ENCODE measurements around the gene CRBN. TPM values are rescaled to one million over a fixed set of nuclear protein-coding genes. Genes with fewer than 3 reads are reported as not detected.

The CRBN gene
- polyA plus RNA-seq, 1 donor from 2014 or later, result 131 TPM

DNA sequence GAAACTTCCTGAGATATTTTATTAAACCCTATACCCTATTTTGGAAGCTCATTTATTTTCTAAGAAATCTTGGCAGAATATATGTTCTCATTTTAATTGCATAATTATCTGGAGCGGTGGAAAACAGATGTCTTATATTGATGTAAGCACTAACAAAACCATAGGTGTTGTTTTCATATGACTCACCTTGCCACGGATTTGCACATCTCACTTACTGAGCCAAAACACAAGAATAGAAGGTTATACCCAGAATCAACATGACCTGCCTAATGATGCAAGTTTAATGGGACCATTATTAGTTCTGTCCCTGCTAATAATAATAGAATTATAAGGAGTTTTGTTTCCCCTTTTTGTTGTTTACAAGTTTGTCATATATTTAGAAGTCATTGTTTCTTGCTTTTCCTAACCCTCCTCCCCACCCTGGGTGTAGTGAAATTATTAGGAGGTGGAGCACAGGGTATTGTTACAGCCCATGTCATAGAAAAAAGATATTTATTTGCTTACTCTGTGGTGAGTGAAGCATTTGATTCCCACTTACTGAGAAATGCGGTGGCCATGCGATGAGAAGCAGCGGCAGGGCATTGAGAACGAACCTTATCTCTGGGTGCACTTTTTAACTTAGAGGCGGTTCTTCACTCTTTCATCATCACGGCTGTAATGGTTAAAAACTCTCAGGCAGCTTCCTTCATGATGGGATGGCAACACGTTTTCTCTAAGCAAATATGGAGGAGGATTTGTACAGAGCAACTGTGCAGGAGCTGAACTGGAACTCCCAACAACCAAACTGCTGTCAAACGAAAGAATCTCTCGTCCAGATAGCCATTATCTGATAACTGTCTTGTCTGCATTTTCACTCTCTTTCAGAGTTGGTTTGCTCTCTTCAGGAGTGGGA, 69.8 kb downstream of the CRBN start:
- Histone ChIP-seq H3F3A (ENCODE audit: insufficient read depth, low read length, poor library complexity, severe bottlenecking) (no peaks in the 10 kb centered on the region), H3K4me3 (ENCODE audit: low read length) (no peak overlapping the region), H3K36me3 (ENCODE audit: insufficient read depth, low read length) (no peaks in the 10 kb centered on the region), H3K9ac (ENCODE audit: low read length) (no peak overlapping the region), H3K27ac (ENCODE audit: low read length) (no peak overlapping the region), H3K27me3 (ENCODE audit: insufficient read depth, low read depth, low read length) (no peaks in the 10 kb centered on the region), H3K79me2 (replicated peaks; ENCODE audit: insufficient read depth, low read length) (no peaks in the 10 kb centered on the region), H3K4me2 (ENCODE audit: low read length) (no peak overlapping the region), H2AFZ (ENCODE audit: low read depth, low read length) (no peak overlapping the region), H3K9me3 (ENCODE audit: low read length) (no peaks in the 10 kb centered on the region), H4K20me1 (ENCODE audit: insufficient read depth) (no peaks in the 10 kb centered on the region), H3K9me2 (ENCODE audit: insufficient read depth, low read length) (no peaks in the 10 kb centered on the region)
- TF ChIP-seq TAF1 (IDR thresholded peaks at IDR 0.05; ENCODE audit: low read depth) (no peak), MXI1 (conservative IDR thresholded peaks at IDR 0.05; ENCODE audit: poor library complexity, severe bottlenecking) (no peak), EZH2 (IDR thresholded peaks at IDR 0.05; ENCODE audit: borderline replicate concordance, insufficient read depth, low read length, poor library complexity, severe bottlenecking) (no peak), POLR2AphosphoS5 (IDR thresholded peaks at IDR 0.05) (no peak)

GRCh38 chr3:3107858-3108257, 71.6 kb downstream of the CRBN start:
- Histone ChIP-seq H3K9ac (ENCODE audit: low read length) (no peak overlapping the region), H3K36me3 (ENCODE audit: insufficient read depth, low read length) (no peaks in the 10 kb centered on the region), H2AFZ (ENCODE audit: low read depth, low read length) (no peak overlapping the region), H4K20me1 (ENCODE audit: insufficient read depth) (no peaks in the 10 kb centered on the region), H3K27me3 (ENCODE audit: insufficient read depth, low read depth, low read length) (no peaks in the 10 kb centered on the region), H3K4me2 (ENCODE audit: low read length) (no peak overlapping the region), H3K9me3 (ENCODE audit: low read length) (no peaks in the 10 kb centered on the region), H3K27ac (ENCODE audit: low read length) (no peak overlapping the region), H3F3A (ENCODE audit: insufficient read depth, low read length, poor library complexity, severe bottlenecking) (no peaks in the 10 kb centered on the region), H3K4me3 (ENCODE audit: low read length) (no peak overlapping the region), H3K9me2 (ENCODE audit: insufficient read depth, low read length) (no peaks in the 10 kb centered on the region), H3K79me2 (replicated peaks; ENCODE audit: insufficient read depth, low read length) (no peaks in the 10 kb centered on the region)
- TF ChIP-seq CTCF (IDR thresholded peaks at IDR 0.05; ENCODE audit: poor library complexity, severe bottlenecking), result no peak
- TF ChIP-seq, protein P1, sequence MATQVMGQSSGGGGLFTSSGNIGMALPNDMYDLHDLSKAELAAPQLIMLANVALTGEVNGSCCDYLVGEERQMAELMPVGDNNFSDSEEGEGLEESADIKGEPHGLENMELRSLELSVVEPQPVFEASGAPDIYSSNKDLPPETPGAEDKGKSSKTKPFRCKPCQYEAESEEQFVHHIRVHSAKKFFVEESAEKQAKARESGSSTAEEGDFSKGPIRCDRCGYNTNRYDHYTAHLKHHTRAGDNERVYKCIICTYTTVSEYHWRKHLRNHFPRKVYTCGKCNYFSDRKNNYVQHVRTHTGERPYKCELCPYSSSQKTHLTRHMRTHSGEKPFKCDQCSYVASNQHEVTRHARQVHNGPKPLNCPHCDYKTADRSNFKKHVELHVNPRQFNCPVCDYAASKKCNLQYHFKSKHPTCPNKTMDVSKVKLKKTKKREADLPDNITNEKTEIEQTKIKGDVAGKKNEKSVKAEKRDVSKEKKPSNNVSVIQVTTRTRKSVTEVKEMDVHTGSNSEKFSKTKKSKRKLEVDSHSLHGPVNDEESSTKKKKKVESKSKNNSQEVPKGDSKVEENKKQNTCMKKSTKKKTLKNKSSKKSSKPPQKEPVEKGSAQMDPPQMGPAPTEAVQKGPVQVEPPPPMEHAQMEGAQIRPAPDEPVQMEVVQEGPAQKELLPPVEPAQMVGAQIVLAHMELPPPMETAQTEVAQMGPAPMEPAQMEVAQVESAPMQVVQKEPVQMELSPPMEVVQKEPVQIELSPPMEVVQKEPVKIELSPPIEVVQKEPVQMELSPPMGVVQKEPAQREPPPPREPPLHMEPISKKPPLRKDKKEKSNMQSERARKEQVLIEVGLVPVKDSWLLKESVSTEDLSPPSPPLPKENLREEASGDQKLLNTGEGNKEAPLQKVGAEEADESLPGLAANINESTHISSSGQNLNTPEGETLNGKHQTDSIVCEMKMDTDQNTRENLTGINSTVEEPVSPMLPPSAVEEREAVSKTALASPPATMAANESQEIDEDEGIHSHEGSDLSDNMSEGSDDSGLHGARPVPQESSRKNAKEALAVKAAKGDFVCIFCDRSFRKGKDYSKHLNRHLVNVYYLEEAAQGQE (IDR thresholded peaks at IDR 0.05; ENCODE audit: borderline replicate concordance), result no peak
- TF ChIP-seq TAF1 (IDR thresholded peaks at IDR 0.05; ENCODE audit: low read depth), result no peak

GRCh38 chr3:3107181-3107580, 72.3 kb downstream of the CRBN start:
- no peaks in the 10 kb centered on the region for H3K27me3 ChIP-seq (ENCODE audit: insufficient read depth, low read depth, low read length)
- no peaks in the 10 kb centered on the region for H4K20me1 ChIP-seq (ENCODE audit: insufficient read depth)
- no peak overlapping the region for H3K4me2 ChIP-seq (ENCODE audit: low read length)
- no peaks in the 10 kb centered on the region for H3F3A ChIP-seq (ENCODE audit: insufficient read depth, low read length, poor library complexity, severe bottlenecking)
- no peaks in the 10 kb centered on the region for H3K36me3 ChIP-seq (ENCODE audit: insufficient read depth, low read length)
- no peak overlapping the region for H3K9ac ChIP-seq (ENCODE audit: low read length)
- H3K9me3 ChIP-seq (ENCODE audit: low read length), result no peaks in the 10 kb centered on the region
- H3K9me2 ChIP-seq (ENCODE audit: insufficient read depth, low read length), result no peaks in the 10 kb centered on the region
- H3K79me2 ChIP-seq (replicated peaks; ENCODE audit: insufficient read depth, low read length), result no peaks in the 10 kb centered on the region
- H3K4me3 ChIP-seq (ENCODE audit: low read length), result no peak overlapping the region
- TF ChIP-seq, protein P1 (IDR thresholded peaks at IDR 0.05; ENCODE audit: borderline replicate concordance), result no peak
- TF ChIP-seq EP300 (conservative IDR thresholded peaks at IDR 0.05; ENCODE audit: poor library complexity, severe bottlenecking), result no peak
- no peak for TF ChIP-seq EZH2 (IDR thresholded peaks at IDR 0.05; ENCODE audit: borderline replicate concordance, insufficient read depth, low read length, poor library complexity, severe bottlenecking)
- TF ChIP-seq MXI1 (conservative IDR thresholded peaks at IDR 0.05; ENCODE audit: poor library complexity, severe bottlenecking), result no peak
- TF ChIP-seq RAD21 (conservative IDR thresholded peaks at IDR 0.05), result no peak
- TF ChIP-seq SMC3 (conservative IDR thresholded peaks at IDR 0.05; ENCODE audit: poor library complexity), result no peak
- no peak for TF ChIP-seq CTCF (IDR thresholded peaks at IDR 0.05; ENCODE audit: poor library complexity, severe bottlenecking)
- no peak for TF ChIP-seq POLR2AphosphoS5 (IDR thresholded peaks at IDR 0.05)
- TF ChIP-seq TAF1 (IDR thresholded peaks at IDR 0.05; ENCODE audit: low read depth), result no peak
- H2AFZ ChIP-seq (ENCODE audit: low read depth, low read length), result no peak overlapping the region
- H3K27ac ChIP-seq (ENCODE audit: low read length), result no peak overlapping the region

All from neural cell (in vitro differentiated cells).